GM04503 (cell line): Measurements from ENCODE around the gene BACH2.
A peak's percentile ranks its signal among the peaks of the same experiment; 100 is the strongest.
"Not testable (repeated sequence)": the region's sequence is repeated elsewhere in the genome, so short reads cannot be mapped to it uniquely, and the experiment has no call there.

Source experiments
- DNase-seq: peaks from one replicate; pipeline ENCODE4 v3.0.0-alpha.2; 2012; ENCODE audit warnings: low read depth

BACH2 gene

GRCh38 chr6:89993411-89993810, 303.2 kb downstream of the BACH2 start:
- DNase-seq = no peak

DNA sequence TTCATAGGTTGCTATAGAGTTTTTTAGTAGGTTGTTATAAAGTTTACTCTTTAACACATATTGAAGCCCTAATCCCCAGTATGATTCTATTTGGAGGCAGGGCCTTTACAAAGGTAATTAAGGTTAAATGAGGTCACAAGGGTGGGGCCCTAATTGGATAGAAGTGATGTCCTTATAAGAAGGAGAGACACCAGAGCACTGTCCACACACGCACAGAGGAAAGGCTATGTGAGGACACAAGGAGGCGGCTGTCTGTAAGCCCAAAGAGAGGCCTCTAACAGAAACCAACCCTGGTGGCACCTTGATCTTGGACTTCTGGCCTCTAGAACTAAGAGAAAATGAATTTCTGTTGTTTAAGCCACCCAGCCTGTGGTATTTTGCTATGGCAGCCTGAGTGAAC, 303.8 kb downstream of the BACH2 start:
- DNase-seq = no peak

DNA sequence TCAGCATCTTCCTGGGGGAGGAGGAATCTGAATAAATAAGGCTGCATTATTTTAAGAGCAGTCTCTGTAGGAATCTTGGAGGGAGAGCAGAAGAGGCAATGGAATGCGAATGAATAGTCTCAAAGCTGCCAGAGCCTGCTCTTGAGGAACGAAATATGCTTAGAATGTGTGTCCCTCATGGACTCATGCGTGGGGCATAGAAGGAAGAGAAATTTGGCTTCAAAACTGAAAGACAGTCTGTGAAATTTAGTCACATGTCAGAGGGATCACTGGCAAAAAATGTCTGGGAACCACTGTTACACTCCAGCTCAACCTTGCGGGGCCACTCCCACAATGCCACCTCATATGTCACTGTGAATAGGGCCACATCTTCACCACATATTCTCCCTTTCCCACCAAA, 306.9 kb downstream of the BACH2 start:
- peak; percentile 95 for DNase-seq

GRCh38 chr6:89987830-89988229, 308.8 kb downstream of the BACH2 start:
- no peak for DNase-seq

DNA sequence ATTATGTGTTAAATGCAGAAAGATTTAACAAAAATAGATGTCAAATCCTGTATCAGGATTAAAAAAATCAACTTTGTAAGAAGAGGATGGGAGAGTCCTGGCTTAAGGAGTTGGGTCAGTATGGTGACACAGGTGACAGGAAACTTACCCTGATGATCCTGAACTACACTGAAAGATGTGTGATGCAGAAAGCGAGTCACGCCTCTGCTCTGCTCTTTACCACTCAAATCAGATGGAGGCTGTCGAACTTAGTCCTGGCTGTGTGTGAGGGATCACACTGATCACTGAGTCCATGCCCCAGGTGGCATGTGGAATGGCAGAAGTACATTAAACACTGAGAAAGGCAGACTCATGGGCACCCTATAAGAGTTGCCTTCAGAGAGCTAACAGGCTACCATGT, 309.5 kb downstream of the BACH2 start:
- no peak for DNase-seq

GRCh38 chr6:89986650-89987074, 310.0 kb downstream of the BACH2 start:
- peak; percentile 57 for DNase-seq

DNA sequence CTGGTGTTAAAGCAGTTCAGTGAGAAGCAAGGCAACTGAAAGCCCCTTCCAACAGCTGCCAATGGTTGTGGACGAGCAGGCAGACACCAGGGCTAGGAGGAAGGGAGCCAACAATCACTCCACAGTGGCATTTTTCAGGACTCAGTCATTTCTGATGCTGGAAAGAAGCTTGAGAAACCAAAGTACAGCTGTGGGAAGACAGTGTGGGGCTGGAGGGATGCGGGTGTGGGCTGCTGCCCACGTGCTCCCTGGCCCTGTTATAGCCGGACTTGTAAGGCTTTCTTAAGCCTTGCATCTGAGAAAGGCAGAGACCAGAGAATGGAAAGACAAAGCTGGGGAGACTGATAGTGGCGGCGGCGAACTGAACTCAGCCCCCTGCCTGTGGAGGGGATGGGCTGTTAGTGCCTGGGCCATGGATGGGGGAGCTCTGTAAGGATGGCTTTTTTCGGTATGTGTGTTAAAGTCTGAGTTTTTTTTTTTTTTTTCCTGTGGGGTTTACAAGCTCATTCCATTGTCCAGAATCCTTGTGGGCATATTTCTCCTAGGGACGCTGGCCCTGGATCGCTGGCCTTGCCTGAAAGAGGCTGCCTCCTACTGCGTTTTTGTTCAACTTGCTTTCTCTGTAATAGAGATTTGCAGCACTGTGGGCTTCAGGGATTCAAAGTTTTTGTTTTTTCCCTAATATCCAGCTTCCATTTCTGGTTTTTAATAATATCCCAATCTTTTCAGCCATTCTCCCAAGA, 310.7 kb downstream of the BACH2 start:
- DNase-seq = peak; percentile 81

DNA sequence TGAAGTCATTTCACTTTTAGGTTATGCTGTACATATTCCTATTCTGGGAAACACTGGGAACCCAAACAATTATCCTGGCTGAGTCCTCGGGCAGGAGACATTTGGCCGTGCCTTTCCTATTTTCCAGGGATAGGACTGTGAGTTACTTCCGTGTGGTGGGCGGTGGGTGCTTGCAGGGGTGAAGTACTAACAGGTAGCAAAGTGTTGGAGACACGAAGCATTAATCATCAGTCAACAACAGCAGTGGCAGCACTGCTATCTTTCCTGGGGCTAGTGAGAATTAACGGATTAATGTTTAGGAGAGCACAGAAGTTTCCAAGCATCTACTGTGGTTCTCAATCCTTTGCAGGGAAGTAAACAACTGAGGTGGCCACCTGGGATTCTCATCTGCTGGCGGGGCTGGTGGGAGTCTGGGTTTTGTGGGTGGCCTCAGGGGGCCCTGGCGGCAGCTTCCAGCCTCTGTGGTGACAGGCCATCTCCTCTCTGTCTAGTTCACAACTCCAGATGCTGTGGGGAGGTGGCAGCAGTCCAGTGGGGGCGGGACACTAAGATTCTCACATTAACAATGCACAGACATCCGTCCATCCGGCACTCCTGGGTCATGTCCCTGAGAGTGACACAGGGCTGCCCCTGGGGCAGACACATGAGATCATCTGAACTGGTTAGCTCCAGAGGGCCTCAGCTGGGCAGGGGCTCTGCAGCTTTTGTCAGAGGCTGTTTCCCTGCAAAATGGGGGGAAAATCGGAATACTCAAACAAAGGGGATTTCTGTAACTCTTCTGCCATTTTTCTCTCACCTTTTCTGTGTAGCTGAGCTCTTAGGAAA, 311.5 kb downstream of the BACH2 start:
- no peak for DNase-seq

- DNase-seq = no peak
These were observed 316.3 kb downstream of the BACH2 start for GRCh38 chr6:89980353-89980752.

DNA sequence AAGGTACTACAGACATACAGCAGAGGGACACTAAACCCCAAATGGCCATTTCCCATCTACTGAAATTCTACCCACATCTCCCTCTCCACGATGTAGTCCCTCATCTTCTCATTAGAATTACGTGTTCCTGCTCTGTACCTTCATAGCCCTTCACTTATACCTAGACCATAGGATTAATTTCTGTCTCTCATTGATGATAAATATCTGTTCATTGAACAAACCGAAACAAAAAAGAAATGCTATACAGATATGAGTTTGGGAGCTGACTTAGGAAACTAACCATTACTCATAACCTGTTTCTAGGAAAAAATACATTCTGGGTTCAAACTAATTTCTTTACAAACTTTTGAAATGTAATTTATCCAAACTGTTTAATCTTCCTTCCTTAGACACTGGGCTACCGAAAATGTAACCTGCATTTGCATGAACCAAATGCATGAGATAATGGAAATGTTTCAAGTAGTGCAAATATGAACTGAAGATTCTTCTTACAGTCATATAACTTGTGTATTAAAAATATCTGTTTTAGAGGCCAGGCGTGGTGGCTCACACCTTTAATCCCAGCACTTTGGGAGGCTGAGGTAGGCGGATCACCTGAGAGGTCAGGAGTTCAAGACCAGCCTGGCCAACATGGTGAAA, 317.0 kb downstream of the BACH2 start:
- DNase-seq = no peak

DNA sequence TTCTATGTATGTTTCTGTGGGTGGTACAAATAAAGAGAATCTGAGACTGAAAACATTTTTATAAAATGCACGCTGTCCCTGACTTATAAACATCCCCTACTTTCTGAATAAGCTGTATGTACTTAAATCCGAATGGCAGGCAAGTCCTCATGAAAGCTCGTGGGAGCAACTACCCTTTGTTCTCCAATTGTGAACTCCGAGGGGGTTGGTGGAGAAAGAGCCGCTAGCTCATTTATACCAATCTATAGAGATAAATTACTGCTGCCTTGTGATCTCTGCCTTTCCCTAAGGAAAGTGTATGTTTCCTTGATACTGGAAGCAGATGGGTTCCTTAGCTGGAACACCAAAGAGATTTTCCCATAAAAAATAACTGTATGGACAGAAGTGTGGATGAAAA, 317.9 kb downstream of the BACH2 start:
- DNase-seq = no peak

- DNase-seq = no peak
These were observed 318.6 kb downstream of the BACH2 start for GRCh38 chr6:89977808-89978748.

- no peak for DNase-seq
These were observed 320.0 kb downstream of the BACH2 start for GRCh38 chr6:89976694-89977020.

- DNase-seq = no peak
These were observed 320.5 kb downstream of the BACH2 start for GRCh38 chr6:89975991-89976693.

GRCh38 chr6:89975366-89975765, 321.3 kb downstream of the BACH2 start:
- DNase-seq = no peak

DNA sequence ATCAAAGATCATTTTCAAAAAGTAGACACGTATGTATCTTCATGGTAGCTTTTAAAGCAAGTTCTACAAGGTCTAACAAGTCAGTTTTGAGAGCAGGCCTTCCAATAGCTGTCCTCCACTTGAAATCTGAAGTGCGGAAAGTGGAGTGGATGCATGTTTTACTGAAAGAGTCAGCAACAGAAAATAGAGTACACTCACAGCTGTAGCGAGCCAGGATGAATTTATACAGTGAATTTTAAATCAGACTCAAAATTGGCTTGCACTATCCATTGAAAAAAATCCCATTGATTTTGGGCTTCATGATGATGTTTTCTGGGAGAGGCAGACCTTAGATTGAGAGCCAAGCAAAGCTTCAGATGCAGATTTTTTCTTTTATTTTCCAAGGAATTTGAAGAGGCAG, 321.8 kb downstream of the BACH2 start:
- no peak for DNase-seq

DNA sequence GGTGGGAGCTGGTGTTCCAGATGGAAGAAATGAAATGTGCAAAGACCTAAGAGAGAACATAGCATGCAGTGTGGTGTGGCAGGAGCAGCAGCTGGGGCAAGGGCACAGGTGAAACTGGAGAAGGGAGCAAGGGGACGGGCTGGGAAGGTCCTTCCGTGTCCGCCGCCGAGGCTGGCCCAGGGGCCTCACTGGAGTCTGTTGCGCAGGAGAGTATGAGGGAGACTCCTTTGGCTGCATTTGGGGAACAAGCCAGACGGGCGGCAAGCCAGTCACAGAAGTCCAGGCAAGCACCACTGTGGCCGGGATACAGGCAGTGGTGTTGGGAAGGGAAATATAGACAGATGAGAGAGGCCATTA, 324.6 kb downstream of the BACH2 start:
- no peak for DNase-seq

GRCh38 chr6:89971338-89972024, 325.2 kb downstream of the BACH2 start:
- DNase-seq = not testable (repeated sequence)

DNA sequence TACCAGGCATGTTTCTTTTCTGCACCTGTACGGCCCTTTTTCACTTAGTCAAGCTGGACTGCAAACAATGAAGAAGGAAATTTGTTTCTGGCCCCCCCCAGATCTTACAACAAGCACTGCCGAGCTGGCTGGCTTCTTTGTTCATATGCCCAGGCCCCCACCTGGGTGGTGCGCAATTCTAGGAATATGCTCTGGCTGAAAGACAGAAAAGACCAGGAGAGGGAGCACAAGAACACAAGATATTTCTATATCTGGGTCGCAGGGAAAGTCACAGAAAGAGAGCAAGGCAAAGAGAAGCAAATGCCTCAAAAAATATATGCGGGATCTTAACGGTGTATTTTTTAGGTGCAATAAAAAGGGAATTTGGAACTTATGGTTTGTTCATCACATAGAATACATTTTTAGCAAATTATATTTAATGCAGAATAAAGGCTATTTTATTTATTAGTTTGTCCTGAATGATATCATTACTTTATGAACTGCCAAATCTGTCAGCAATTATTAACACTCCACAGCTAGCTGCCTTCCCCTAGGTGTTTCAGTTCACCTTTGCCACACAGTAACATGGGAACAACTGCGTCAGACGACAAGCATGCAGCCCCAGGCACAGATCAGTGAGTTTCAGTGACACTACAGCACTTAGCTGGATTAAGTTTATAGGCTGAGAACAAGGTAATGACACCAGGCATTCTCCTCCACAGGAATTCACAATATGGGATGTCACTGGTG, 325.9 kb downstream of the BACH2 start:
- no peak for DNase-seq

- DNase-seq = no peak
These were observed 326.6 kb downstream of the BACH2 start for GRCh38 chr6:89970072-89970471.
